ENCODE results near the gene POU2F3. TPM values are rescaled to one million over a fixed set of nuclear protein-coding genes. Genes with fewer than 3 reads are reported as not detected.

POU2F3 gene
- total and polyA plus RNA-seq, 2 of the 8 experiments (the other 6 are each of a cell fraction or from before 2014, with no cell fraction given), result 1.0 to 2.1 TPM

GRCh38 chr11:120254788-120255518 is 15.0 kb downstream of the POU2F3 start (continued):
- 0 out of 2 replicates have a peak, but pooled peaks have one; percentile 17 for TF ChIP-seq YY1 (IDR thresholded peaks at IDR 0.05; ENCODE audit: low read depth, low read length)
- TF ChIP-seq CEBPB (IDR thresholded peaks at IDR 0.05; ENCODE audit: low read depth, low read length), result no peak
- no peak for TF ChIP-seq EGR1 (IDR thresholded peaks at IDR 0.05; ENCODE audit: borderline replicate concordance, low read depth, low read length)
- no peak for TF ChIP-seq EP300 (IDR thresholded peaks at IDR 0.05; ENCODE audit: borderline replicate concordance in 1 of 2, low read depth in 2 of 2, low read length in 2 of 2)
- no peak for TF ChIP-seq GABPA (IDR thresholded peaks at IDR 0.05; ENCODE audit: borderline replicate concordance, insufficient read depth, low read length)
- TF ChIP-seq JUN (IDR thresholded peaks at IDR 0.05; ENCODE audit: low read depth, low read length), result no peak
- no peak for TF ChIP-seq POLR2A (IDR thresholded peaks at IDR 0.05; ENCODE audit: control extremely low read depth in 1 of 2, low read depth in 2 of 2, low read length in 2 of 2)
- TF ChIP-seq E2F6 (IDR thresholded peaks at IDR 0.05), result no peak
- no peak for TF ChIP-seq ZNF274 (IDR thresholded peaks at IDR 0.05; ENCODE audit: borderline replicate concordance, extremely low read depth, low read length)
- no peak for TF ChIP-seq JUND (IDR thresholded peaks at IDR 0.05; ENCODE audit: low read length)
- no peak for TF ChIP-seq GTF2F1 (IDR thresholded peaks at IDR 0.05; ENCODE audit: borderline replicate concordance, low read depth, low read length)
